Mesenchymal stem cell (in vitro differentiated cells and primary cell): ENCODE measurements around the gene IL11RA.

Experiments used
- DNase-seq: peaks from one replicate; pipeline ENCODE4 v3.0.0-alpha.2; 2013
- H2AFZ ChIP-seq: one replicate; pipeline ENCODE4 v1.6.1; 2013; ENCODE audit warnings: low read depth, mild to moderate bottlenecking, control low read depth, inconsistent platforms, low read length, moderate library complexity
- H2AK5ac ChIP-seq: 2 replicates; pipeline ENCODE4 v1.6.1; 2013; ENCODE audit warnings: low read length, moderate library complexity, mild to moderate bottlenecking, inconsistent platforms; ENCODE audit not compliant: severe bottlenecking
- H2BK120ac ChIP-seq: one replicate; pipeline ENCODE4 v1.6.1; 2013; ENCODE audit warnings: low read depth, mild to moderate bottlenecking, inconsistent platforms, low read length, moderate library complexity
- H2BK12ac ChIP-seq, 2 experiments: one replicate each; pipeline ENCODE4 v1.6.1; 2013; ENCODE audit warnings: inconsistent platforms in 2 of 2, low read length in 2 of 2, mild to moderate bottlenecking in 2 of 2, moderate library complexity in 2 of 2, control low read depth in 1 of 2
- H2BK15ac ChIP-seq: one replicate; pipeline ENCODE4 v1.6.1; 2013; ENCODE audit warnings: mild to moderate bottlenecking, low read depth, inconsistent platforms; ENCODE audit not compliant: poor library complexity, severe bottlenecking
- H2BK5ac ChIP-seq: 2 replicates; pipeline ENCODE4 v1.6.1; 2013; ENCODE audit warnings: low read depth, mild to moderate bottlenecking, low read length, control low read depth, inconsistent platforms; ENCODE audit not compliant: poor library complexity, severe bottlenecking
- H3K14ac ChIP-seq, 2 experiments: one replicate each; pipeline ENCODE4 v1.6.1; 2013; ENCODE audit warnings: inconsistent platforms in 2 of 2, low read length in 2 of 2, control low read depth in 1 of 2, mild to moderate bottlenecking in 1 of 2, moderate library complexity in 1 of 2
- H3K18ac ChIP-seq, 2 experiments: one replicate each; pipeline ENCODE4 v1.6.1; 2013; ENCODE audit warnings: inconsistent platforms in 2 of 2, low read length in 2 of 2, control low read depth in 1 of 2, low read depth in 1 of 2, mild to moderate bottlenecking in 1 of 2
- H3K23ac ChIP-seq, 2 experiments: one replicate each; pipeline ENCODE4 v1.6.1; 2013; ENCODE audit warnings: inconsistent platforms in 2 of 2, low read length in 2 of 2, mild to moderate bottlenecking in 2 of 2, moderate library complexity in 2 of 2, control low read depth in 1 of 2
- H3K27ac ChIP-seq: 2 replicates; pipeline ENCODE4 v1.5.1; 2013; ENCODE audit warnings: mild to moderate bottlenecking, moderate library complexity, low read length, control low read depth, inconsistent platforms; ENCODE audit not compliant: poor library complexity, severe bottlenecking
- H3K27me3 ChIP-seq, 2 experiments: 2 replicates each; pipeline versions ENCODE4 v1.6.1 to v1.7.0; 2013; ENCODE audit warnings: low read length in 2 of 2, mild to moderate bottlenecking in 2 of 2, moderate library complexity in 2 of 2, control low read depth in 1 of 2, inconsistent platforms in 1 of 2; ENCODE audit not compliant: control insufficient read depth in 1 of 2, insufficient read depth in 1 of 2
- H3K36me3 ChIP-seq, 2 experiments: 2 replicates each; pipeline versions ENCODE4 v1.6.1 to v1.7.0; 2013; ENCODE audit warnings: low read length in 2 of 2, control low read depth in 1 of 2, inconsistent platforms in 1 of 2, low read depth in 1 of 2, mild to moderate bottlenecking in 1 of 2; ENCODE audit not compliant: insufficient read depth in 2 of 2, control insufficient read depth in 1 of 2
- H3K4ac ChIP-seq, 2 experiments: one replicate each; pipeline ENCODE4 v1.6.1; 2013; ENCODE audit warnings: inconsistent platforms in 2 of 2, low read length in 2 of 2, mild to moderate bottlenecking in 2 of 2, moderate library complexity in 2 of 2, control low read depth in 1 of 2, low read depth in 1 of 2
- H3K4me1 ChIP-seq: 2 replicates; pipeline ENCODE4 v1.6.1; 2013; ENCODE audit warnings: low read depth, low read length, control low read depth; ENCODE audit not compliant: control insufficient read depth, insufficient read depth
- H3K4me2 ChIP-seq: 2 replicates; pipeline ENCODE4 v1.6.1; 2013; ENCODE audit warnings: low read length, mild to moderate bottlenecking, inconsistent platforms; ENCODE audit not compliant: poor library complexity, severe bottlenecking
- H3K4me3 ChIP-seq, 2 experiments: 2 replicates each; pipeline versions ENCODE4 v1.5.1 to v1.7.0; 2013; ENCODE audit warnings: low read length in 2 of 2, mild to moderate bottlenecking in 2 of 2, control low read depth in 1 of 2, low read depth in 1 of 2; ENCODE audit not compliant: insufficient read depth in 1 of 2
- H3K79me1 ChIP-seq: replicated peaks from 2 replicates; pipeline ENCODE4 v1.6.1; 2013; ENCODE audit warnings: mild to moderate bottlenecking, control low read depth, low read length, inconsistent platforms; ENCODE audit not compliant: poor library complexity, severe bottlenecking
- H3K9ac ChIP-seq: 2 replicates; pipeline ENCODE4 v1.7.0; 2013; ENCODE audit warnings: mild to moderate bottlenecking, low read length, moderate library complexity
- H3K9me3 ChIP-seq: 2 replicates; pipeline ENCODE4 v1.7.0; 2013; ENCODE audit warnings: mild to moderate bottlenecking, low read length; ENCODE audit not compliant: control insufficient read depth
- H4K8ac ChIP-seq: one replicate; pipeline ENCODE4 v1.6.1; 2013; ENCODE audit warnings: inconsistent platforms, mild to moderate bottlenecking, low read length, moderate library complexity
- H4K91ac ChIP-seq: one replicate; pipeline ENCODE4 v1.6.1; 2013; ENCODE audit warnings: mild to moderate bottlenecking, low read length, inconsistent platforms
- WGBS: methylation state at CpG from one replicate; pipeline ENCODE4 v1.1.7; 2013; ENCODE audit warnings: mixed read lengths; 5-methylcytosine and 5-hydroxymethylcytosine counted together

Gene IL11RA

DNA sequence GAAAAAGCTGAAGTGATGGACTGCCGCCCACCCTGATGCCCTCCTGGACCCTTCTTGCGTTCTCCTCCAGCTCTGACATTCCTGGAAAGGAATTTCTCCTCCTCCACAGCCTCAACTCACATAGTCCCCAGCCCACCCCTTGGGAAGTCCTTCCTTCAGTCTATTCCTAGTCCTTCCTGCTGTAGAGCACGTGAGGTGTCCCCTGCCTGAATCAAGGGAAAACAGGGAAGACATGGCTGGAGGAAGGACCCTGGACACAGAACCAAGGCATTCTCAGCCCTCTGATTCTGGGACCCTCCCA is 26.8 kb upstream of the IL11RA start:
- Histone ChIP-seq H2AFZ (no peak overlapping the region), H4K8ac (no peak overlapping the region), H3K18ac (no peak overlapping the region), H3K9ac (no peak overlapping the region), H2BK15ac (no peak overlapping the region), H4K91ac (no peak overlapping the region), H3K4me1 (peaks cover 13% of the 10 kb centered on the region), H2BK12ac (no peak overlapping the region), H3K36me3 (no peaks in the 10 kb centered on the region), H3K9me3 (no peaks in the 10 kb centered on the region), H3K27me3 (peaks cover 67 to 78% of the 10 kb centered on the region in 2 experiments), H3K4me3 (no peak overlapping the region), H3K27ac (no peak overlapping the region), H3K14ac (no peak overlapping the region), H3K4me2 (no peak overlapping the region), H2BK5ac (no peak overlapping the region), H2BK120ac (no peak overlapping the region), H3K4ac (no peak overlapping the region), H2AK5ac (no peak overlapping the region), H3K79me1 (peaks cover under 1% of the 10 kb centered on the region), H3K23ac (peak overlapping the region in 1 of 2 experiments; percentile 3)
- DNase-seq, result no peak
- 24% methylated on average over 3 of the region's 3 CpGs for WGBS

DNA sequence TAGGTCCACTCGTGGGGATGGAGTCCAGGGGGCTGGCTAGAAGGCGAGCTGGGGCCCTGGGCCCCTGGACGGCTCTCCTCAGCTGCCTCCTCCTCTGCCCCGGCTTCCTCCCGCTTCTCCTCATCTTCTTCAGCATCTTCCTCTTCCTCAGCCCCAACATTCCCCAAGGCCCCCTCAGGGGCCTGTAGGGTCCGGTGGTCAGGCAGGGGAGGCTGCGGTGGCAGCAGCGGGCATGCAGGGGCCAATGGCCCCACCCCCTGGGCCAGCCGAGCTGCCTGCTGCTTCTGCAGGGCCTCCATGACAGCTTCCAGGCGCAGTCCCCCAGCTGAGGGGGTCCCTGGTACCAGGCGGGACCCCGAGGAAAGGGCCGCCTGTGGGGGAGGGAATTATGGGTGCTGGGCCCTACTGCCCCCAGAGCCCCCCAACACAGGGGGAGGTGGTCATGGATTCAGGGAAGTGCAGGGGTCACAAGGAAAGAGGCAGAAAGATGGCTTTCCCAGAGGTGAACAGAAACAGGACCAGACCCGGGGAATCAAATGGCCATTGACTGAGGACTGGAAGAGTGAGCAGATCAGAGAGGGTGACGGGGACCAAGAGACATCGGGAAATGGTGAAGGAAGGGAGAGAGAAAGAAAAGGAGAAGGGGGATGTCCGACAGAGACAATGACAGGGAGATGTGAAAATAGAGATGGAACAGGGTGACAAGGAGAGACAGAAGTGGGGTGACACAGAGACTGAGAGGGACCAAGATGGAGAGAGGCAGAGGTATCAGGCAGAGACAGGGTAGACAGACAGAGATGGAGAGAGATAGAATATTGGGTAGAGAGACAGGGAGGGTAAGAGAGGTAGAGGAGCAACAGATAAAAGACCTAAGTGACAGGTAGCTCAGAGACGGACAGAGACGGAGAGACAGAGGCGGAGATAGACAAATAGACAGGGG is 24.0 kb upstream of the IL11RA start:
- 62% methylated on average over 20 of the region's 20 CpGs for WGBS
- no peak overlapping the region for H3K18ac ChIP-seq
- peak overlapping the region in 1 of 2 experiments; percentile 75 for H3K4me3 ChIP-seq
- H3K79me1 ChIP-seq, result no peaks in the 10 kb centered on the region
- H2BK15ac ChIP-seq, result no peak overlapping the region
- no peaks in the 10 kb centered on the region for H3K9me3 ChIP-seq
- peak overlapping the region; percentile 81 for H3K4me2 ChIP-seq
- H3K4ac ChIP-seq, result no peak overlapping the region
- no peak overlapping the region for H2BK5ac ChIP-seq
- peaks cover 77 to 79% of the 10 kb centered on the region in 2 experiments for H3K27me3 ChIP-seq
- H2AFZ ChIP-seq, result no peak overlapping the region
- H3K27ac ChIP-seq, result no peak overlapping the region
- H3K36me3 ChIP-seq, result no peaks in the 10 kb centered on the region
- H4K91ac ChIP-seq, result no peak overlapping the region
- DNase-seq, result no peak
- peak overlapping the region in 1 of 2 experiments; percentile 60 for H3K23ac ChIP-seq
- H3K4me1 ChIP-seq, result peaks cover 13% of the 10 kb centered on the region
- no peak overlapping the region for H2BK12ac ChIP-seq
- H4K8ac ChIP-seq, result no peak overlapping the region
- H3K14ac ChIP-seq, result no peak overlapping the region
- peak overlapping the region; percentile 24 for H3K9ac ChIP-seq
- H2AK5ac ChIP-seq, result no peak overlapping the region
- H2BK120ac ChIP-seq, result no peak overlapping the region

DNA sequence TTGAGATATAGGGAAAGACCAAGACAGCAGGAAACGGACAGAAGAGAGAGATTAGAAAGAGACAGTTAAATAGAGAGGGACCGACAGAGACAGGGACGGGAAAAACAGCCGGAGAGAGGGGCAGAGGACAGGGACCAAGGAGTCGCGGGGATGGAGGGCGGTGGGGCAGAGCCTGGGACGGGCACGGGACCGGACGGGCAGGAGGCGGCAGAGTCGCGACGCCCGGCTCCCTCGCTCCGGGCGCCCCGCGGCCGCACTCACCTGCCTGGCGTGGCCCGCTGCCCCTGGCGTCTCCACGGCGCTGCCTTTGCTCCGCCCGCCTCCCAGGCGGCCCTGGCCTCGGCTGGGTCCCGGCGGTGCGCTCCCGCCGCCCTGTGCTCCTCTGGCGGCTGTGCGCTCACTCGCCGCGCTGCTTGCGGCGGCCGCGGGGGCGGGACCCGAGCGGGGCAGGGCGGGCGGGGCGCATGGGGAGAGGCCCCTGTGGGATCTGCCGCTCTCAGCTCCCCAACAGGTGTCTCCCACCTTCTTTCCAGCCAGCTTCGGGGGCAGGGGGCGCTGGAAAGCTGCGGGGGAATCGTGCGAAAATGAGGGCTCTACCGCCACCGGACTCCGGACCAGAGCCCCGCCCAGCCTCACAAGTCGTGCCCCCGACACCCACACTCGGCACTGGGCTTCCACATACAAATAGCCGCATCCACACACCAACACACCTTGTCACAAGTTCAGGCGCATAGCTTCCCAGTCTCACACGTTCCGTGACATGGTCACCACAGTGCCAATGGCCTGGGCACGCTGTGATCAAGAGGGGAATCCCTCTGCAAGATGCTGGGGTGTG is 23.1 kb upstream of the IL11RA start, which contains the start of gene ARID3C:
Gene ARID3C, minus strand, starts transcription at position 411 of the 835 bp plus-strand sequence. CDS start 1,052 bp downstream, outside the sequence.
- H3K18ac ChIP-seq, result no peak within 1 kb of the TSS
- H2BK5ac ChIP-seq, result no peak within 1 kb of the TSS
- peaks cover 70 to 74% of the 10 kb centered on the region in 2 experiments for H3K27me3 ChIP-seq
- H2BK15ac ChIP-seq, result no peak within 1 kb of the TSS
- no peak within 1 kb of the TSS for H2BK120ac ChIP-seq
- no peak within 1 kb of the TSS for H4K8ac ChIP-seq
- no peaks in the 10 kb centered on the region for H3K9me3 ChIP-seq
- no peak within 1 kb of the TSS for H2AK5ac ChIP-seq
- no peak within 1 kb of the TSS for H4K91ac ChIP-seq
- peak within 1 kb of the TSS in 1 of 2 experiments; percentile 31 for H3K14ac ChIP-seq
- peak within 1 kb of the TSS; percentile 81 for H3K4me2 ChIP-seq
- no peak within 1 kb of the TSS for H3K4ac ChIP-seq
- H2BK12ac ChIP-seq, result no peak within 1 kb of the TSS
- H2AFZ ChIP-seq, result peak within 1 kb of the TSS; percentile 19
- H3K27ac ChIP-seq, result no peak within 1 kb of the TSS
- H3K4me3 ChIP-seq, result peak within 1 kb of the TSS; percentile 49 to 75
- H3K9ac ChIP-seq, result peak within 1 kb of the TSS; percentile 24
- H3K23ac ChIP-seq, result peak within 1 kb of the TSS in 1 of 2 experiments; percentile 78
- no peak for DNase-seq
- WGBS, result 3% methylated on average over 63 of the region's 69 CpGs
- peaks cover 13% of the 10 kb centered on the region for H3K4me1 ChIP-seq
- H3K36me3 ChIP-seq, result no peaks in the 10 kb centered on the region
- H3K79me1 ChIP-seq, result no peaks in the 10 kb centered on the region

DNA sequence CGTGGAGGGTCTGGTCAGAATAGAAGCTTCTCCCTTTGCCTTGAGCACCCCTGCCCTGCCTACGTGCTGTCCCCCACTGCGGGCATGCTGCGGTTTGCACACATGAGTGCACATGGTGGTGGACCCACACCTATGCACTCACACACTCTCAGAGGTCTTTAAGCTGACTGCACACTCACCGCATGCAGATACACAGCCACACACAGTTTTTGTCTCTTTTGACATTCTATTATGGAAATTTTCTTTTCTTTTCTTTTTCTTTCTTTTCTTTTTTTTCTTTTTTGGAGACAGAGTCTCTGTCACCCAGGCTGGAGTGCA is 22.5 kb upstream of the IL11RA start:
- Histone ChIP-seq H2BK15ac (no peak overlapping the region), H3K79me1 (no peaks in the 10 kb centered on the region), H3K18ac (no peak overlapping the region), H2AFZ (no peak overlapping the region), H2BK12ac (no peak overlapping the region), H2BK120ac (no peak overlapping the region), H3K4ac (no peak overlapping the region), H3K9me3 (no peaks in the 10 kb centered on the region), H3K36me3 (no peaks in the 10 kb centered on the region), H3K27me3 (peaks cover 64 to 69% of the 10 kb centered on the region in 2 experiments), H3K23ac (peak overlapping the region in 1 of 2 experiments; percentile 46), H3K4me2 (peak overlapping the region; percentile 81), H2AK5ac (no peak overlapping the region), H3K4me3 (peak overlapping the region in 1 of 2 experiments; percentile 75), H3K4me1 (peaks cover 12% of the 10 kb centered on the region), H4K91ac (no peak overlapping the region), H2BK5ac (no peak overlapping the region), H3K9ac (no peak overlapping the region), H3K27ac (no peak overlapping the region), H4K8ac (no peak overlapping the region), H3K14ac (peak overlapping the region in 1 of 2 experiments; percentile 31)
- DNase-seq, result no peak
- WGBS, result 60% methylated on average over 4 of the region's 5 CpGs
